ENCODE data around the gene CLTCL1. TPM values are rescaled to one million over a fixed set of nuclear protein-coding genes. Genes with fewer than 3 reads are reported as not detected.

CLTCL1 gene
- total RNA-seq, 1 experiment from 2014 or later: 11.9 TPM

GRCh38 chr22:19275919-19276600 lies 15.5 kb downstream of the CLTCL1 start:
- intact Hi-C loops (cut with micrococcal nuclease; ENCODE audit: unreplicated experiment): no loop called here
- H3K36me3 ChIP-seq (ENCODE audit: control insufficient read depth, insufficient read depth, low read length): no peaks in the 10 kb centered on the region
- in situ Hi-C loops (cut with HindIII; ENCODE audit: low pct_unique_long_range_greater_than_20kb, low sequenced_read_pairs): no loop called here
- no peak for TF ChIP-seq POLR2AphosphoS5 (IDR thresholded peaks at IDR 0.05; ENCODE audit: low read depth, low read length)
- TF ChIP-seq TCF7L2 (IDR thresholded peaks at IDR 0.05; ENCODE audit: low read depth, low read length): no peak
- TF ChIP-seq SIN3A (IDR thresholded peaks at IDR 0.05; ENCODE audit: borderline replicate concordance, insufficient read depth, low read depth, low read length): no peak
- TF ChIP-seq CTCF (IDR thresholded peaks at IDR 0.05): no peak
- no peak for TF ChIP-seq REST (IDR thresholded peaks at IDR 0.05; ENCODE audit: insufficient read depth in 1 of 2, low read depth in 2 of 2, low read length in 1 of 2)
- ChIA-PET CTCF (no interaction called here), POLR2A (no interaction called here)
- ATAC-seq: no peak
- DNase-seq (ENCODE audit: low read depth, low spot score): no peak
- H3K27ac ChIP-seq (ENCODE audit: low read length): peak overlapping the region; percentile 65; the same call in 1 of the 2 replicates
- H3K4me3 ChIP-seq (ENCODE audit: low read depth in 2 of 2, low read length in 2 of 2): 0 out of 4 replicates have a peak overlapping the region, but pooled peaks of 1 of the 2 experiments have one; percentile 1
- H3K9me3 ChIP-seq (ENCODE audit: control insufficient read depth, insufficient read depth, low read depth, low read length): no peaks in the 10 kb centered on the region
- no TSS peak for BruUV-seq (replicated peaks)
- H3K4me1 ChIP-seq (ENCODE audit: control insufficient read depth, insufficient read depth, low read length): peaks cover 25% of the 10 kb centered on the region
- no peaks in the 10 kb centered on the region for H3K27me3 ChIP-seq (ENCODE audit: control insufficient read depth, insufficient read depth, low read length)

DNA sequence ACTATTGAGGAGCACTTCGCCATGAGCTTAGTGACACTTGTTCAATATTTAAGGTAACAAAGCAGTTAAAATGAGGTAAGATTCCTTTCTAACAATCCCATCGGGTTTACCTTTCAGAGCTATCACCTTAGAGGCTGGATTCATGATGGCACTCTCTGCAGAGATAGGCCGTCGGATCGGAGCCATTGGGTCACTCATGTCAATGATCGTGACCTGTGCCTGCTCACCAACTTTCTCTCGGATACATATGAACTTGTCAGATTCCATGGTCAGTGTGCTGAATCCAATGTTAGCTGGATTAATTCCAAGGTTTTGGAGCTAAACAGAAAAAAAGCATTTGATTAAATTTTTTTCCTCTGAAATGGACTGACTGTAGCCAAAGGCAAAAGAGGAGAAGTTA lies 16.0 kb downstream of the CLTCL1 start:
- DNase-seq (ENCODE audit: low read depth, low spot score): no peak
- POLR2A ChIA-PET: no interaction called here
- Histone ChIP-seq H3K36me3 (ENCODE audit: control insufficient read depth, insufficient read depth, low read length) (no peaks in the 10 kb centered on the region), H3K27ac (ENCODE audit: low read length) (peak overlapping the region; percentile 65; the same call in 1 of the 2 replicates), H3K4me1 (ENCODE audit: control insufficient read depth, insufficient read depth, low read length) (peaks cover 30% of the 10 kb centered on the region), H3K9me3 (ENCODE audit: control insufficient read depth, insufficient read depth, low read depth, low read length) (no peaks in the 10 kb centered on the region), H3K4me3 (ENCODE audit: low read depth in 2 of 2, low read length in 2 of 2) (no peak overlapping the region), H3K27me3 (ENCODE audit: control insufficient read depth, insufficient read depth, low read length) (no peaks in the 10 kb centered on the region)
- CTCF ChIA-PET: no interaction called here
- TF ChIP-seq CTCF (IDR thresholded peaks at IDR 0.05) (no peak), TCF7L2 (IDR thresholded peaks at IDR 0.05; ENCODE audit: low read depth, low read length) (no peak), POLR2AphosphoS5 (IDR thresholded peaks at IDR 0.05; ENCODE audit: low read depth, low read length) (no peak), SIN3A (IDR thresholded peaks at IDR 0.05; ENCODE audit: borderline replicate concordance, insufficient read depth, low read depth, low read length) (no peak)
- ATAC-seq: no peak
- intact Hi-C loops (cut with micrococcal nuclease; ENCODE audit: unreplicated experiment): no loop called here
- in situ Hi-C loops (cut with HindIII; ENCODE audit: low pct_unique_long_range_greater_than_20kb, low sequenced_read_pairs): no loop called here
- BruUV-seq (replicated peaks): no TSS peak
